Progenitor cell of endocrine pancreas (in vitro differentiated cells): ENCODE results near the gene COL15A1. TPM values are rescaled to one million over a fixed set of nuclear protein-coding genes. Genes with fewer than 3 reads are reported as not detected.

Experiments
- DNase-seq: peaks from one replicate; pipeline ENCODE4 v3.0.0; 2021; ENCODE audit warnings: low spot score; ENCODE audit not compliant: unreplicated experiment
- H3K27ac Mint-ChIP-seq: 2 replicates; pipeline ENCODE4 v1.8.0; 2021; ENCODE audit warnings: mild to moderate bottlenecking, moderate library complexity, mixed read lengths
- H3K27me3 Mint-ChIP-seq: 2 replicates; pipeline ENCODE4 v1.8.0; 2021; ENCODE audit warnings: mixed read lengths
- H3K36me3 Mint-ChIP-seq: 2 replicates; pipeline ENCODE4 v1.8.0; 2022; ENCODE audit warnings: mixed read lengths; ENCODE audit not compliant: insufficient read depth
- H3K4me1 Mint-ChIP-seq: 2 replicates; pipeline ENCODE4 v1.8.0; 2021; ENCODE audit warnings: low read depth, mixed read lengths
- H3K4me3 Mint-ChIP-seq: 2 replicates; pipeline ENCODE4 v1.8.0; 2021; ENCODE audit warnings: low read depth, mild to moderate bottlenecking, moderate library complexity, mixed read lengths
- H3K9me3 Mint-ChIP-seq: 2 replicates; pipeline ENCODE4 v1.8.0; 2021; ENCODE audit warnings: low read depth, mixed read lengths
- total RNA-seq: library from RNA; stranded (reverse); gene quantifications from 2 replicates; pipeline ENCODE4 v1.2.1, GENCODE V29; 2021
- TF ChIP-seq, protein P1 (sequence below): fragments of 200-600 bp; sonication (generic); IDR thresholded peaks from one replicate; pipeline ENCODE4 v1.5.0; 2021; ENCODE audit warnings: antibody characterized with exemption, mild to moderate bottlenecking; ENCODE audit not compliant: unreplicated experiment

COL15A1 gene
- total RNA-seq, 1 donor from 2014 or later, result not detected

DNA sequence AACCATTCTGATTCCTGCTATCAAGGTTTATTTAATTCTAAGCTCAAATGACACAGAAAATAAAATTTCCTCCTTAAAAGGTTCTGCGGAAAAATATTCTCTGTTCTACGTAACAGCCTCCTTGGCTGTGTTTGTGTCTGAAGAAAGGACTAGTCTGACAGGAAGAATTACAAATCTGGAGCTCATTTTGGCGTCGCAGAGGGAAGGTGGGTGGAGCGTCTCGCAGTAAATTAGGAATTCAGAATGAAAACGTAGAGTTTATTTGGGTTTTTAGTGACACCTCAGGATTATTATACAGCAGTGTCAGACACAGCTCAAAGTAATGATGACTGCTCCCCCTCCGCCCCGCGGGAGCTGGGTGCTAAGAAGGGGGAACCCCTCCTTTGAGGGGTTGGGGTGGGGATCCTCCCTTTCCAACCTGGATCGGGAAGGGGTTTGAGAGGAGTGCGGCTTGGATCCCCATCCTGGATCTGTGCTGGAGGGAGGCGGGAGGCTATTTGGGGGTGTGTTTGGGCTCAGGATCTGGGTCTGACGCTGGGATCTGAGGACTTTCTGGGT, 160.3 kb downstream of the COL15A1 start:
- Mint-ChIP-seq H3K27me3 (peaks cover 17% of the 10 kb centered on the region), H3K27ac (peak overlapping the region; percentile 14), H3K4me1 (peaks cover 33% of the 10 kb centered on the region), H3K36me3 (no peaks in the 10 kb centered on the region), H3K4me3 (peak overlapping the region; percentile 78), H3K9me3 (peaks cover 7% of the 10 kb centered on the region)
- TF ChIP-seq, protein P1, sequence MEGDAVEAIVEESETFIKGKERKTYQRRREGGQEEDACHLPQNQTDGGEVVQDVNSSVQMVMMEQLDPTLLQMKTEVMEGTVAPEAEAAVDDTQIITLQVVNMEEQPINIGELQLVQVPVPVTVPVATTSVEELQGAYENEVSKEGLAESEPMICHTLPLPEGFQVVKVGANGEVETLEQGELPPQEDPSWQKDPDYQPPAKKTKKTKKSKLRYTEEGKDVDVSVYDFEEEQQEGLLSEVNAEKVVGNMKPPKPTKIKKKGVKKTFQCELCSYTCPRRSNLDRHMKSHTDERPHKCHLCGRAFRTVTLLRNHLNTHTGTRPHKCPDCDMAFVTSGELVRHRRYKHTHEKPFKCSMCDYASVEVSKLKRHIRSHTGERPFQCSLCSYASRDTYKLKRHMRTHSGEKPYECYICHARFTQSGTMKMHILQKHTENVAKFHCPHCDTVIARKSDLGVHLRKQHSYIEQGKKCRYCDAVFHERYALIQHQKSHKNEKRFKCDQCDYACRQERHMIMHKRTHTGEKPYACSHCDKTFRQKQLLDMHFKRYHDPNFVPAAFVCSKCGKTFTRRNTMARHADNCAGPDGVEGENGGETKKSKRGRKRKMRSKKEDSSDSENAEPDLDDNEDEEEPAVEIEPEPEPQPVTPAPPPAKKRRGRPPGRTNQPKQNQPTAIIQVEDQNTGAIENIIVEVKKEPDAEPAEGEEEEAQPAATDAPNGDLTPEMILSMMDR, result no peak
- DNase-seq, result no peak

DNA sequence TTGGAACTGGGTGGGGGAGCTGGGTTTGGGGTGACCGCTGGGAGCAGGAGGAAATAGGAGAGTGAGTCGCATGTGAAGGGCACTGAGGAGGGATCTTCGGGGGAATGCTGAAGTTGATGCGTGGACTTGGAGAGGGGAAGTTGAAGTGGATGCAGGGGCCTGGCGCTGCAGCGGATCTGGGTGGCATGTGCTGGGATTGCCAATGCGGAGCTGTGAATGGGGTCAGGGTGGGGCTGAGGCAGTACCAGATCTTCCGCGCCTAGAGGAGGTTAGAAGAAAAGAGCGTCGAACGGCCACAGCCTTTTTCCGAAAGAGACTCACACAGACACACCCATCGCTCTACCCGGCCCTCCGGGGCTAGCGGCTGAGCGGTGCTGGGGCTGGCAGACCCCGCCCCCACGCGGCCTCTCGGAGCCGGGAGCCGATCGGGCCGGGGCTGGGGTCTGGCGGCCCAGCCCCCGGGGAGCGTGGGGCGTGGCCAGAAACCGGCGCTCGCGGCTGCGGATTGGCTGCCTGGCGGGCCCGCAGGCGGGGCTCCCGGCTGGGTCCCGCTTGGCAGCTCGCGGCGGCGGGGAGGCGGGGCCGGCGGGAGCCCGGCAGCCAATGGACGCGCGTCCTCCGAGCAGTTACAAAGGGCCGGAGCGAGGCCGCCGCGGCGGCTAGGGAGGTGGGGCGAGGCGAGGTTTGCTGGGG, 160.9 kb downstream of the COL15A1 start, which contains the start of gene TGFBR1:
Gene TGFBR1, plus strand, starts transcription at position 655 of the 693 bp plus-strand sequence. CDS start 93 bp downstream, outside the sequence.
- Mint-ChIP-seq H3K27me3 (peaks cover 17% of the 10 kb centered on the region), H3K36me3 (no peaks in the 10 kb centered on the region), H3K4me1 (peaks cover 33% of the 10 kb centered on the region), H3K27ac (peak within 1 kb of the TSS; percentile 80), H3K9me3 (peaks cover 4% of the 10 kb centered on the region), H3K4me3 (peak within 1 kb of the TSS; percentile 80)
- TF ChIP-seq, protein P1, result no peak
- peak; percentile 92 for DNase-seq

DNA sequence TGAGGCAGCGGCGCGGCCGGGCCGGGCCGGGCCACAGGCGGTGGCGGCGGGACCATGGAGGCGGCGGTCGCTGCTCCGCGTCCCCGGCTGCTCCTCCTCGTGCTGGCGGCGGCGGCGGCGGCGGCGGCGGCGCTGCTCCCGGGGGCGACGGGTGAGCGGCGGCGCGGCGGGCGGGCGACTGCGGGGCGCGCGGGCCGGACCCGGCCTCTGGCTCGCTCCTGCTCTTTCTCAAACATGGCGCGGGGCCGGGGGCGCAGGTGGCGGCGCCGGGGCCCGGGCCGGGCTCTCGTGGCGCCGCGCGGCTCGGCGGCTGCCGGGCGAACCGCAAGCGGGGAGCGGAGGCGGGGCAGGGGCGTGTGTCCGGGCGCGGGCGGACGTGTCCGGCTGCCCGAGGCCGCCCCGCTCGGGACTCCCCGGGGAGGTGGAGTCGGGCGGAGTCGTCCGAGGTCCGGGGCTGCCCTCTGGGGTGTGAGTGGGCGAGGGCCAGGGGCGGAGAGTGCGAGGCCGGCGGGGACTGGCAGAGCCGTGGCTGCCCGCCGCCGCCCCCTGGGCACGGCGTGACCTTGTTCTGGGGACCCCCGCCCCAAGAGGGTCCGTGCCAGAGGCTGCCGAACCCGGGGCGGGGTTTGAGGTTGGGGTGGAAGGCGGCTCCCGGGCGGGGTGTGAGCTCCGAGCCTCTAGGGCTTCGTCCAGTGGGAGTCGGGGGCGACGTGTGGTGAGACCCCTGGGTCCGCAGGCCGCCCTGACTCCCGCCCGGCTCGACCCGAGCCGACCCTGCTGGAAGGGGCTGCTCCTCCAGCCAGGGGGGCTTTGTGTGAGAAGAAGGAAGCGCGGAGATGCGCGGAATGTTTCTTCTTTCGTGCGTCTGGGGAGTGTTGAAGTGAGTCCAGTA, 161.7 kb downstream of the COL15A1 start:
- peak overlapping the region; percentile 80 for H3K4me3 Mint-ChIP-seq
- TF ChIP-seq, protein P1, result no peak
- DNase-seq, result peak; percentile 55
- H3K27ac Mint-ChIP-seq, result peak overlapping the region; percentile 80
- H3K36me3 Mint-ChIP-seq, result no peaks in the 10 kb centered on the region
- peaks cover 17% of the 10 kb centered on the region for H3K27me3 Mint-ChIP-seq
- peaks cover 33% of the 10 kb centered on the region for H3K4me1 Mint-ChIP-seq
- H3K9me3 Mint-ChIP-seq, result no peaks in the 10 kb centered on the region

DNA sequence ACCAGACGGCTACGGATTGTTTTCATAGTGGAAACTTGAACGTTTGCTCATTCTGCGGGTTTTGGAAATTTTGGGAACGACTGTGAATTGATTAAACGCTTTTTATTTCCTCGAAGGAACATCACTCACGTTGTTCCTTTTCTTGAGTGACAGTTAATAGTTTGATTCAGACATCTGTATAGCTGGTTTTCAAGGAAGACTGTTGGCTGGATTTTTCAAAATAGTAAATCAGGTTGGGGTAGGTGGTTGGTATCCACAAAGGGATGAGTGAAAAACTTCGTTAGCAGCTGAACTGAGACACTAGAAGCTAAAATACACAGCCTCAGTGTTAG, 162.3 kb downstream of the COL15A1 start:
- H3K27ac Mint-ChIP-seq, result peak overlapping the region; percentile 80
- no peaks in the 10 kb centered on the region for H3K36me3 Mint-ChIP-seq
- TF ChIP-seq, protein P1, result no peak
- peak overlapping the region; percentile 80 for H3K4me3 Mint-ChIP-seq
- H3K9me3 Mint-ChIP-seq, result no peaks in the 10 kb centered on the region
- no peak for DNase-seq
- H3K27me3 Mint-ChIP-seq, result peaks cover 17% of the 10 kb centered on the region
- peaks cover 33% of the 10 kb centered on the region for H3K4me1 Mint-ChIP-seq

DNA sequence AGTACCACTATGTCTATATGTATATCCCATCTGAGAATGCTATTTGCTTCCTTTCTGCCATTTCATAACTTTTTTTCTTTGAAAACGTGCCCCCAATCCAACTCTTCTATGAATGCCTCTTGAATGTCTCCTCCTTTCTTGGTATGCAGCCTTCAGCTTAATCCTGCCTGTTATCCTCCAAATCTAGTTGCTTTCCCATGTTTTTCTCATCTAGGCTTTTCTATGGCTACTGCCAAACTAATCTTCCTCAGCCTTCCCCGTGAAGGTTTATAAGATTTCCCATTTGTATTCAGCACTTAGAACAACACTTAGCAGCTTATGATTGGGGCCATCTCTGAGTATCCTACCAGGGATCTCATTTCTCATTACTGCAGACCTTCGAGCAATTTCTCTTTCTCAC, 163.7 kb downstream of the COL15A1 start:
- no peak for DNase-seq
- TF ChIP-seq, protein P1, result no peak
- H3K4me3 Mint-ChIP-seq, result peak overlapping the region; percentile 17
- peaks cover 2% of the 10 kb centered on the region for H3K36me3 Mint-ChIP-seq
- H3K27ac Mint-ChIP-seq, result no peak overlapping the region
- peaks cover 38% of the 10 kb centered on the region for H3K4me1 Mint-ChIP-seq
- no peaks in the 10 kb centered on the region for H3K9me3 Mint-ChIP-seq
- H3K27me3 Mint-ChIP-seq, result peaks cover 17% of the 10 kb centered on the region
